Fibroblast of lung (primary cell): ENCODE data around the gene RASL11A.

Experiments
- CTCF ChIP-seq, 2 donors: IDR thresholded peaks in 1 of 2; conservative IDR thresholded peaks in 1 of 2; 1 replicate in 1 of 2; 2 replicates in 1 of 2; pipeline ENCODE4 v1.5.1; 2011 to 2012; ENCODE audit warnings: low read length in 2 of 2, control low read depth in 1 of 2, inconsistent platforms in 1 of 2, low read depth in 1 of 2, mild to moderate bottlenecking in 1 of 2
- EZH2 ChIP-seq: IDR thresholded peaks from 2 replicates; pipeline ENCODE4 v1.5.1; 2012; ENCODE audit warnings: low read length, control low read depth, mild to moderate bottlenecking; ENCODE audit errors: missing control alignments

- TF ChIP-seq CTCF (conservative IDR thresholded peaks at IDR 0.05 in 1 of 2, IDR thresholded peaks at IDR 0.05 in 1 of 2; ENCODE audit: low read depth in 1 of 2, low read length in 2 of 2) (no peak), EZH2 (no peak)
Observed at GRCh38 chr13:27269114-27269665, 1.4 kb upstream of the RASL11A start.
